ENCODE results near the gene TEKT2.

TEKT2 gene

DNA sequence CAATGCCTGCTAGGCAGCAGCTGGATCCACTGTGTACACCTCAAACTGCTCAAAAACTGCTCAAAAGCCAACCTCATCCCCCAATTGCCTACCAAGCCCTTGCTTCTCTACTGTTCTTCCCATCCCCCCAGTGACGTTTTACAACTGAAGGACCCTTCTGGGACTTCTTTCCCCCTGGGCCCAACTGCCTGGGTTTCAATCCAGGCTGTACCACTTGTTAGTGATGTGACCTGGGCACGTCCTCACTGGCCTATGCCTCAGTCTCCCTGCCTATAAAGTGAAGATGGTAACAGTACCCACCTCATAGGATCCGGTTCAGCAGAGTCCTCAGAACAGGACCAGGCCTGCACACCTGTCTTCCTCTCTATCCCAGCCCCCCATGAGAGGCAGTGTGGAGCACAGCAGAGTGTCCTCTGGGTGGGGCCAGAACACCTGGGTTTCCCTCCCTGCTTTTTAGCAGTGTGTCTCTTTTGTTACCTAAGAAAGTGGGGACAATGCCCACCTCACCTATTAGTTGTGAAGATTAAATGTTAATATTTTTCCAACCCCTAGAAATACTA, 1.9 kb upstream of the TEKT2 start:
- DNase-seq = no peak
- no peak for TF ChIP-seq POLR2A (IDR thresholded peaks at IDR 0.05; ENCODE audit: low read length)

DNA sequence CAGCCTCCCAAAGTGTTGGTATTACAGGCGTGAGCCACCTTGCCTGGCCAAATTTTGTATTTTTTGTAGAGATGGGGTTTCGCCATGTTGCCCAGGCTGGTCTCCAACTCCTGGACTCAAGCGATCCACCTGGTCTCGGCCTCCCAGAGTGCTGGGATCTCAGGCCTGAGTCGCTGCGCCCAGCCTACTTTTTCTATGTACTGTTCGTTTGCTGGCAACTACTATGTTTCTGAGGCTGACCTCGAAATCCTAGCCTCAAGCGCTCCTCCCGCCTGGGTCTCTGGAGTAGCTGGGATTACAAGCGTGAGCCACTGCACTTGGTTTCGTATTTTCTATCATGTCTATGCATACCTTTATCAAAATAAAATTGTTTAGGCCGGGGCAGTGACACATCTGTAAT, 675 bp upstream of the TEKT2 start:
- no peak for TF ChIP-seq GATA1 (IDR thresholded peaks at IDR 0.05; ENCODE audit: low read depth, low read length)
- TF ChIP-seq POLR2A (IDR thresholded peaks at IDR 0.05; ENCODE audit: low read length) = no peak
- no peak for DNase-seq

DNA sequence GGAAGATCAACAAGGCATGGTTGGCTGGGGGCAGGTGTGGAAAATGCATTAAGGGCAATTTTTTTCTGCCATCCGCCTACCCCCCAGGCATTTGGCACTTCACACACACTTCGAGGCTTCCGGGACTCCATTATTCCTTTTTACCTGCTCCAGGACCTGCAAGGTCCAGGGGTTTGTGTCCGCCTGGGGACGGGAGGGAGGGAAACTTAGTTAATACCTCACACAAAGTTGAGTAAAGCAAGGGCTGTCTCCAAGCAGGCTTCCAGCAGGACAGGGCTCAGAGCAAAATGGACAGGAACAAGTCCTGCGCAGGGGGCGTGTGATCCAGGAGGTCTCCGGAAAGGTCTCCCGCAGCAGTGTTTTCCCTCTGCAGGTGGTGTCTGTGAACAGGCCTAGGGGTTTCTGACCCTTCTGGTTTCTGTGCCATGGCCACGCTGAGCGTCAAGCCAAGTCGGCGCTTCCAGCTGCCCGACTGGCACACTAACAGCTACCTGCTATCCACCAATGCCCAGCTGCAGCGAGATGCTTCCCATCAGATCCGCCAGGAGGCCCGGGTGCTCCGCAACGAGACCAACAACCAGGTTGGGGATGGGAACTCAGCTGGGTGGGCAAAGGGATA, 712 bp downstream of the TEKT2 start:
- no peak for TF ChIP-seq POLR2A (IDR thresholded peaks at IDR 0.05; ENCODE audit: low read length)
- no peak for TF ChIP-seq GATA1 (IDR thresholded peaks at IDR 0.05; ENCODE audit: low read depth, low read length)
- no peak for DNase-seq

DNA sequence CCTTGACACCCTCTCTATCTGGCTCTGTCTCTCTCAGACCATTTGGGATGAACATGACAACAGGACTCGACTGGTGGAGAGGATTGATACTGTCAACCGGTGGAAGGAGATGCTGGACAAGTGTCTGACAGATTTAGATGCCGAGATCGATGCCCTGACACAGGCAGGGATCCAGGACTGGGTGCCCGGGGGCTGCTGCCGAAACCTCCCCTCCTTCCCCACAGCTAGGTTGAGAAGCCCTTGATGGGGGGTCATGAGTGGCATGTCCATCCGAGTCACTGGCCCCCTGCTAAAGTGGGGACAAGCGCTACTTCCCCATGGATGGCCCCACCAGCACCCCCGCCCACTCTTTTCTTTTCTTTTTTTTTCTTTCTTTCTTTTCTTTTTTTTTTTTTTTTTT, 1.2 kb downstream of the TEKT2 start:
- DNase-seq = no peak
- no peak for TF ChIP-seq POLR2A (IDR thresholded peaks at IDR 0.05; ENCODE audit: low read length)
- TF ChIP-seq GATA1 (IDR thresholded peaks at IDR 0.05; ENCODE audit: low read depth, low read length) = no peak

DNA sequence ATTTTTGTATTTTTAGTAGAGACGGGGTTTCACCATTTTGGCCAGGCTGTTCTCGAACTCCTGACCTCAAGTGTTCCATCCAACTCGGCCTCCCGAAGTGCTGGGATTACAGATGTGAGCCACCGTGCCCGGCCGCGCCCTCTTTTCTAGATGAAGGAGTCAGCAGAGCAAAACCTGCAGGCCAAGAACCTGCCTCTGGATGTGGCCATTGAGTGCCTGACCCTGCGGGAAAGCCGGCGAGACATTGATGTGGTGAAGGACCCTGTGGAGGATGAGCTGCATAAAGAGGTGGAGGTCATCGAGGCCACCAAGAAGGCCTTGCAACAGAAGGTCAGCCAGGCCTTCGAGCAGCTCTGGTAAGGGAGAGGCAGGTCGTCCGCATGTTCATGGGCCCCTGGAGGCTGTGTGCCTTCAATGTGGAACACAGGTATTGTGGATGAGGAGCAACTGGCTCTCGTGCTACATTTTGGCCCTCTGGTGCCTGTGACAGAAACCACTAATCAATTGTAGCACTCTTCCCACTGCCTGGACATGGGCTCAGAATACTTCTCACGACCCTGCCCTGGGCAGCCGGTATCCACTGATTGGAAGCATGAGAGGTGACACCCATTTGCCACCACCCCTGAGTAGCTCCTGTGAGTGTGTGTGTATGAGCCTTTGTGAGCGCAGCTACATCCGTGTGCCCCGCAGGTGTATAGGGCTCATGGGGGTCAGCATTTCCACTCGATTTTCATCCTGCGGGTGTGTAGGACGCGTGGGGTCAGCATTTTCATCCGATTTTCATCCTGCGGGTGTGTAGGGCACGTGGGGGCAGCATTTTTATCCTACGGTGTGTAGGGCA, 2.0 kb downstream of the TEKT2 start:
- no peak for DNase-seq
- TF ChIP-seq POLR2A (IDR thresholded peaks at IDR 0.05; ENCODE audit: low read length) (no peak), GATA1 (IDR thresholded peaks at IDR 0.05; ENCODE audit: low read depth, low read length) (no peak)

DNA sequence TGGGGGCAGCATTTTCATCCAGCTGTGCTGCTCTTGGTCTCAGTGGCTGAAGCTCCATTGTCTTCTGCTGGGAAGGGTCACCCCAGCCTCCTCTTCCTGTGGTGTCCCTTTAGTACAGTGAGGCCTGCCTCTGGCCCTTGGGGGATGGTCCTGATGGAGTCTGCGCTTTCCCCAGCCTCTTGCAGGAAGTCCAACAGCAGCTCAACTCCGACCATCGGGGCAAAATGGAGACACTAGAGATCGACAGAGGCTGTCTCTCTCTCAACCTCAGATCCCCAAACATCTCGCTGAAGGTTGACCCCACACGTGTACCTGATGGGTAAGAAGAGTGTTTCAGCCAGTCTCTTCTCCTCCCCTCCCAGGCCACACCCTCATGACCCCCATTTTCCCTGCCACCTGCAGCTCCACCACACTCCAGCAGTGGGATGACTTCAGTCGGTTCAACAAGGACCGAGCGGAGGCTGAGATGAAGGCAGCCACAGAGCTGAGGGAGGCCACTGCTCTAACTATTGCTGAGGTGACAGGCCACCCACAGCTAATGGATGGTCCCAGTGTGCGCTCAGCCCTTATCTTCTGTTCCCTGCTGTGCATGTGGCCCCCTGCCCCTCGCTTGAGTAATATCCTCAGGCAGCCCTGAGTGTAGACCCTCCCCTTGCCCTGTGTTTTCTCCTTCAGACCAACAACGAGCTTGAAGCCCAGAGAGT, 2.8 kb downstream of the TEKT2 start:
- no peak for TF ChIP-seq POLR2A (IDR thresholded peaks at IDR 0.05; ENCODE audit: low read length)
- no peak for TF ChIP-seq GATA1 (IDR thresholded peaks at IDR 0.05; ENCODE audit: low read depth, low read length)
- DNase-seq = no peak

DNA sequence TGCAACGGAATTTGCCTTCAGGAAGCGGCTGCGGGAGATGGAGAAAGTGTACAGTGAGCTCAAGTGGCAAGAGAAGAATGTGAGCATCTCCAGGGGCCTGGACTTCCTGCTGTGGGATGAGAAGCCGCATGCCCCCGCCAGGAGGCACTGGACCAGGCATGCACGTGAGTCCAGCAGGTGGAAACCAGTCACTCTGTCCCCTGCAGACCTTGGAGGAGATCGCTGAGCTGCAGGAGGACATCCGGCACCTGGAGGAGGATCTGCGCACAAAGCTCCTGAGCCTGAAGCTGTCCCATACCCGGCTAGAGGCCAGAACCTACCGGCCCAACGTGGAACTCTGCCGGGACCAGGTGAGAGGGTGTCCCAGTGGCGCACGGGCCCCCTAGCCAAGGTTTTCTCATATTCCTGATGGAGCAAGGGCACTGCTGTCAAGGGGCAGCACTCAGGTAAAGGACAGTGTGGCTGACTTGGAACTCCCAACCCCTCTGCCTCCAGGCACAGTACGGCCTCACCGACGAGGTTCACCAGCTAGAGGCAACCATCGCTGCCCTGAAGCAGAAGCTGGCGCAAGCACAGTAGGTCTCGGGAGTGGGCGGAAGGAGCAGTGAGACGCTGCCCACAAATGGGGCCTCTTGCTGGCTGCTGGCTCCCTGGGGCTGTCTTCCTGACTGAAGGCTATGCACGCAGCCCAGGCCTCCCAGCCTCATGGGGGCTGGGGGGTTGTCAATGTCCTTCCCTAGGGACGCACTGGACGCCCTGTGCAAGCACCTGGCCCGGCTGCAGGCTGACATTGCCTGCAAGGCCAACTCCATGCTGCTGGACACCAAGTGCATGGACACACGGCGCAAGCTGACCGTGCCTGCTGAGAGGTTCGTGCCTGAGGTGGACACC, 3.6 kb downstream of the TEKT2 start:
- no peak for TF ChIP-seq GATA1 (IDR thresholded peaks at IDR 0.05; ENCODE audit: low read depth, low read length)
- TF ChIP-seq POLR2A (IDR thresholded peaks at IDR 0.05; ENCODE audit: low read length) = no peak
- DNase-seq = peak in 1 of 2 experiments; percentile 18

DNA sequence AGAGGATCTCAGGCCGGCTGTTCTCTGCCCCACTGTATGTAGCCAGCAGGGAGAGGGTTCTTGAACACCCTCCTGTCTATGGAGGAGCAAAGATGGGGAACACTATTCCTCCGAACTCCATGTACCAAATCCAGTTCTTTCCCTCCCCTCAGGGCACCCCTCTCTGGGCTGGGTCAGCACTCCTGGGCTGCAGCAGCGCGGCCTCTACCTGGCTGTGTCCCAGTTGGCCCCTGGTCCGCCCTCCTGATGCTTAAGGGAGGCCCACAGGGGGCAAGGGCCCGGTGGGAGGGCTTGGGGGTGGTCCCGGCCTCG, 4.3 kb downstream of the TEKT2 start:
- no peak for TF ChIP-seq POLR2A (IDR thresholded peaks at IDR 0.05; ENCODE audit: low read length)
- TF ChIP-seq GATA1 (IDR thresholded peaks at IDR 0.05; ENCODE audit: low read depth, low read length) = no peak
- DNase-seq = no peak

DNA sequence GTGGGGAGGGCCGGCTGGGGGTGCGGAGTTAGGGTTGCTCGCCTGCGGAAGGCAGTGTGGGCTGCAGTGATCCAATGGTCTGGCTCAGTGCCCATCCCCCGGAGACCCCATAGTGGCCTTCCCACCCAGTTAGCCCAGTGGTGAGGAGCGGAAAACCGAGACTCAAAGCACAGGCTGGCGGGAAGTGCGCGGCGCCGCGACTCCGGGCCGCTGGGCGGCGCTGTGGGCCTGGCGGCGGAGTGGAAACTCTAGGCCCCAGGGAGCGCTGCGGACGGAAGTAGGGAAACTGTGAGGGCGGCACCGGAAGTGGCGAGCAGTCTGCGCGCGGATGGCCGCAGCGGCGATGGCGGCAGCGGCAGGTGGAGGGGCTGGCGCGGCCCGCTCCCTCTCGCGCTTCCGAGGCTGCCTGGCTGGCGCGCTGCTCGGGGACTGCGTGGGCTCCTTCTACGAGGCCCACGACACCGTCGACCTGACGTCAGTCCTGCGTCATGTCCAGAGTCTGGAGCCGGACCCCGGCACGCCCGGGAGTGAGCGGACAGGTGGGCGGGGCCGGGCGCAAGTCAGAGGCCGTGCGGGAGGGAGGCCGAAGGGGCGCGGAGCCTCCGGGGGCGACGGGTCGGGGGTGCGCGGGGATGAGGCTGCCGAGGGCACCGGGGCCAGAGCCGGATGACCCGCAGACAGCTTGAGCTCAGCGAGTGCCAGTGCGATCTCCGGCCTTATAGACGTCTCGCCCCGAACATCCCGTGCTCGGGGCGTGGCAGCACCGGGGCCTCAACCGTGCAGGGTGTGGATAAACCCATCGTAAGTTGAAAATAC, 4.9 kb downstream of the TEKT2 start, which contains the start of gene ADPRS:
Gene ADPRS (plus strand): TSS at position 316 of the 816 bp plus-strand sequence. CDS start 13 bp downstream, at position 329.
- TF ChIP-seq GATA1 (IDR thresholded peaks at IDR 0.05; ENCODE audit: low read depth, low read length) (no peak), POLR2A (IDR thresholded peaks at IDR 0.05; ENCODE audit: low read length) (peak; percentile 96)
- peak; percentile 95 for DNase-seq

DNA sequence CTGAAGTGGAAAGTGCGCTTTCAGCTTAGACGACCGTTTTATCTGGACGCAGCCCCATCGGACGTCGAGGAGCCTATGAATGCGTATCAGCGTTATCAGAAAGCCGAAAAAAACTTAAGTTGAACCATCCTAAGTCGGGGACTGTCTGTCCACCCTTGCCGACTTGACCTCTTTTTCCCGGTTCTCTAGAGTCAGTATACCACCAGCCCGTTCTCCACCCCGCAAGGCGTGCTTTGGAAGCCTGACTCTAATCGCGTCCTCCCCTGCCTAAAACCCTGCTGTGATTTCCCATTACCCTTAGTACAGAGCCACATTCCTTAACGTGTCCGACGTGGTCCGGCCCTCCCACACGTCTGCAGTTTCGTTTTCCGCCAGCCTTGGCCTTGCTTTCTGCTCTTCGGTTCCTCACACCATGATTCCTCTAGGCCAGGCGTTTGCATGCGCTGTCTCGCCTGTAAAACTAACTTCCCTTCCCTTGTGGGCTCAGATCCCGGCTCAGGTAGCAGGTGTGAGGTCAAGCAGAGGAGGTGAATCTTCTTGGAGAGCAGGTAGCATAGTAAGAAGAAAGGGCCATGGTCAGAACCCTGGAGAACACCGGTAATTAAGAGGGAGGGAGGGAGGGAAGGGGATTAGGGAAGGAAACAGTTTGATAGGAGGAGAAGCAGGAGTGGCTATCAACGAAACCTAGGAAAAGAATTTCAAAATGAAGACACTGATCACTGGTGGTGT, 5.7 kb downstream of the TEKT2 start:
- DNase-seq = peak; percentile 43 to 55

DNA sequence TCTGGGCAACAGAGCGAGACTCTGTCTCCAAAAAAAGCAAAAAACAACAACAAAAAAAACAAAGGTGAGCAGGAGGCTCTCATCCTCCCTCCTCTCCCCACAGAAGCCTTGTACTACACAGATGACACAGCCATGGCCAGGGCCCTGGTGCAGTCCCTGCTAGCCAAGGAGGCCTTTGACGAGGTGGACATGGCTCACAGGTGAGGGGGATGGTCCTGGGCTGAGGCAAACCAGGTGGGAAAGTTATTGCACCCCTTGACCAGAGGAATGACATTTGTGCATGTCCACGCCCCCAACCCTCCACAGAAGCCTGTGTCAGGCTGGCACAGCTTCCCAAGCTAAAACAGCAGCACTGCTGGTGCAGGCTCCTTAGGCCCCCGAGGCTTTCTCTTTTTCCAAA, 7.2 kb downstream of the TEKT2 start:
- no peak for DNase-seq
- TF ChIP-seq GATA1 (IDR thresholded peaks at IDR 0.05; ENCODE audit: low read depth, low read length) (no peak), POLR2A (IDR thresholded peaks at IDR 0.05; ENCODE audit: low read length) (no peak)

More for the DNA sequence above, 5.7 kb downstream of the TEKT2 start:
- TF ChIP-seq GATA1 (IDR thresholded peaks at IDR 0.05; ENCODE audit: low read depth, low read length) = no peak
- TF ChIP-seq POLR2A (IDR thresholded peaks at IDR 0.05; ENCODE audit: low read length) = no peak

DNA sequence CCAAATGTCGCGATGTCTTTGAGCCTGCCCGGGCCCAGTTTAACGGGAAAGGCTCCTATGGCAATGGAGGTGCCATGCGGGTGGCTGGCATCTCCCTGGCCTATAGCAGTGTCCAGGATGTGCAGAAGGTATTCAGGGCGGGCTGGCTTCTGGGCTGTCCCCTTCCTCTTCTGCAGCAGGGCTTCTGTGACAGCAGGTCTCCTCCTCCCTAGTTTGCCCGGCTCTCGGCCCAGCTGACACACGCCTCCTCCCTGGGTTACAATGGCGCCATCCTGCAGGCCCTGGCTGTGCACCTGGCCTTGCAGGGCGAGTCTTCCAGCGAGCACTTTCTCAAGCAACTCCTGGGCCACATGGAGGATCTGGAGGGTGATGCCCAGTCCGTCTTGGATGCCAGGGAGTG, 7.8 kb downstream of the TEKT2 start:
- no peak for DNase-seq
- TF ChIP-seq GATA1 (IDR thresholded peaks at IDR 0.05; ENCODE audit: low read depth, low read length) = no peak
- no peak for TF ChIP-seq POLR2A (IDR thresholded peaks at IDR 0.05; ENCODE audit: low read length)

Measured in erythroblast (primary cell).